ENCODE data around the gene PGAP6.
"Not testable (repeated sequence)": the region's sequence is repeated elsewhere in the genome, so short reads cannot be mapped to it uniquely, and the experiment has no call there.

Gene PGAP6

DNA sequence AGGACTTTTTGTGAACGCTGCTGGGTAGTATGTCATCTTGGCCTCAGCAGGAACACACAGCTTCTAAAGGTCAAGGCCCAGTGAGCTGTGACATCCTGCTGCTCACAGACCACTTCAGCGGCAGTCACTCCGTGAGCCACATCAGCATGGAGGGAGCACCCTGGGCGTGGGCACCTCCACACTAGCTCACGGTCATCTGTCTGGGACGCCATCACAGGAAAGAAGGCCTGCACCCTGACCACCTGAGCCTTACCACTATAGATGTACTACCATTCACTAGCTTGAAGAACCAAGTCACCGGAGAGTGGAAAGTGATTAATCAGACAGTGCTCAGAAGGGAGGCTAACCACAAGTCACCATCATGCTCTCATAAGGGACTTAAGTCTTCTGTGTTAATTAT is 32.6 kb downstream of the PGAP6 start:
- no peak for DNase-seq (ENCODE audit: low spot score)

DNA sequence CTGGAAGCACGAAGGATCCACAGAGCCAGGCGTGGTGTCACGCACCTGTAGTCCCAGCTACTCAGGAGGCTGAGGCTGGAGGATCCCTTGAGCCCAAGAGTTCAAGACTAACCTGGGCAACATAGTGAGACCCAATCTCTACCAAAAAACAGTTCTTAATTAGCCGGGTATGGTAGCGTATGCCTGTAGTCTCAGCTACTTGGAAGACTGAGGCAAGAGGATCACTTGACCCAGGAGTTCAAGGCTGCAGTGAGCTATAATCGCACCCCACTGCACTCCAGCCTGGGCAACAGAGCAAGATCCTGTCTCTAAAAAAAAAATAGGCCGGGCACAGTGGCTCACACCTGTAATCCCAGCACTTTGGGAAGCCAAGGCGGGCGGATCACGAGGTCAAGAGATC is 33.3 kb downstream of the PGAP6 start:
- not testable (repeated sequence) for DNase-seq (ENCODE audit: low spot score)

- no peak for DNase-seq (ENCODE audit: low spot score)
Measured at GRCh38 chr16:347203-347602, 34.6 kb downstream of the PGAP6 start.

DNA sequence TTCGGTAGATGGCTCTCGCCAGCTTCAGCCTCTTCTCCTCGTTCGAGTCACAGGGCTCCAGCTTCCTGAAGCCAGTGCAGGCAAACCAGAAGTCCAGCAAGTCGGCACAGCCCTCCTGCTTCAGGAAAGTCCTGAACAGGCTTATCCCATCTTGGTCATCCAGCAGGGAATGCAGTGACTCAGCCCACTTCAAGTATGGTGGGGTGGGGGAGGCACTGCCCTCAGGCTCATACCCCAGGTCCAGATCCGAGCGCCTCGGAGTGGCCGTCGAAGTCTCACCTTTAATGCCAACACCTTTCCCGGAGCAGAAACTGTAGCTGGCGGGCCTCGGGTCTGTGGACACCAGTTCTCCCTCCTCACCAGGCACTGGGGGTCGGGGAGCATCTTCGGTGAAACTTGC is 35.2 kb downstream of the PGAP6 start:
- DNase-seq (ENCODE audit: low spot score), result no peak

GRCh38 chr16:345772-346171 is 36.0 kb downstream of the PGAP6 start:
- DNase-seq (ENCODE audit: low spot score), result no peak

GRCh38 chr16:342455-343213 is 39.1 kb downstream of the PGAP6 start:
- no peak for DNase-seq (ENCODE audit: low spot score)

DNA sequence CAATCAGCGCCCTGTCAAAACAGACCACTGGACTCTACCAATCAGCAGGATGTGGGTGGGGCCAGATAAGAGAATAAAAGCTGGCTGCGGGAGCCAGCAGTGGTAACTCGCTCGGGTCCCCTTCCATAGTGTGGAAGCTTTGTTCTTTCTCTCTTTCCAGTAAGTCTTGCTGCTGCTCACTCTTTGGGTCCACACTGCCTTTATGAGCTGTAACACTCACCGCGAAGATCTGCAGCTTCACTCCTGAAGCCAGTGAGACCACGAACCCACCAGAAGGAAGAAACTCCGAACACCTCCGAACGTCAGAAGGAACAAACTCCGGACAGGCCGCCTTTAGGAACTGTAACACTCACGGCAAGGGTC is 39.8 kb downstream of the PGAP6 start:
- not testable (repeated sequence) for DNase-seq (ENCODE audit: low spot score)

DNA sequence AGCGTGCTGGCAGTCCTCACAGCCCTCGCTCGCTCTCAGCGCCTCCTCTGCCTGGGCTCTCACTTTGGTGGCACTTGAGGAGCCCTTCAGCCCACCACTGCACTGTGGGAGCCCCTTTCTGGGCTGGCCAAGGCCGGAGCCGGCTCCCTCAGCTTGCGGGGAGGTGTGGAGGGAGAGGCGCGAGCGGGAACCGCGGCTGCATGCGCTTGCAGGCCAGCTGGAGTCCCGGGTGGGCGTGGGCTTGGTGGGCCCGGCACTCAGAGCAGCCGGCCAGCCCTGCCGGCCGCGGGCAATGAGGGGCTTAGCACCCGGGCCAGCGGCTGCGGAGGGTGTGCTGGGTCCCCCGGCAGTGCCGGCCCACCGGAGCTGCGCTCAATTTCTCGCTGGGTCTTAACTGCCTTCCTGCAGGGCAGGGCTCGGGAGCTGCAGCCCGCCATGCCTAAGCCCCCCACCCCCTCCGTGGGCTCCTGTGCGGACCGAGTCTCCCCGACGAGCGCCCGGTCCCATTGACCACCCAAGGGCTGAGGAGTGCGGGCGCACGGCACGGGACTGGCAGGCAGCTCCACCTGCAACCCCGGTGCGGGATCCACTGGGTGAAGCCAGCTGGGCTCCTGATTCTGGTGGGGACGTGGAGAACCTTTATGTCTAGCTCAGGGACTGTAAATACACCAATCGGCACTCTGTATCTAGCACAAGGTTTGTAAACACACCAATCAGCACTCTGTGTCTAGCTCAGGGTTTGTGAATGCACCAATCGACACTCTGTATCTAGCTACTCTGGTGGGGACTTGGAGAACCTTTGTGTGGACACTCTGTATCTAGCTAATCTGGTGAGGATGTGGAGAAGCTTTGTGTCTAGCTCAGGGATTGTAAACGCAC is 40.4 kb downstream of the PGAP6 start:
- DNase-seq (ENCODE audit: low spot score), result not testable (repeated sequence)

DNA sequence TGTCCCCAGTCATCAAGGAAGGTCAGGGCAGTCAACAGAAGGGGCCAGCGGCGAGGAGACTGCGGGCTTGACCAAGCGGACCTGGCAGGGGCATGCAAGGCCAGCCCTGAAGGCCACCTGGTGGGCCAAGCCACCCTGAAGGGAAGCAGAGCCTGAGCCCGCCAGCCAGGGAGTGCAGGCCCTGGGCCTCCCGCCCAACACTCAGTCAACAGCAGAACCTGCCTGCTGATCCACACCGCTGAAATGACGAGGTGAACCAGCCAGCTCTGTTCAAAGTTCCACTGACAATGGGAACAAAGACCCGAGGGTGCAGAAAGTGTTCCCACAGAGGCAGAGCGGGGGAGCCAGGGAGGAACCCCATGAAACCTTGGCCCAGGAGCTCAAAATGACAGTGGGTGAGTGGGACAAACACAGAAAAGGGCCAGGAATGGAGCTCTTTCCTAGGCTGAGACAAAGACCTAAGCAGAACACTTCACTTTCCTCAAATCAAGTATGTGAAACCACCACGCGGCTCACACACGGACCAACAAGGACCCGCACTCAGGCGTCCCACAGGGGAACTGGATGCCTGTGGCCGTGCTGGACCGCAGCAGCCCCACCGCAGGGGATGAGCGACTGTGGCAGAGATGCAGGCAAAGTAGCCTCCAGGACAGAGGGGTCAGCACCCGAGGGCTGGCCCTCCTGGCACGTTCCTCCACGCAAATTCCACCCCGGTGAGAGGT is 41.2 kb downstream of the PGAP6 start:
- DNase-seq (ENCODE audit: low spot score), result no peak

DNA sequence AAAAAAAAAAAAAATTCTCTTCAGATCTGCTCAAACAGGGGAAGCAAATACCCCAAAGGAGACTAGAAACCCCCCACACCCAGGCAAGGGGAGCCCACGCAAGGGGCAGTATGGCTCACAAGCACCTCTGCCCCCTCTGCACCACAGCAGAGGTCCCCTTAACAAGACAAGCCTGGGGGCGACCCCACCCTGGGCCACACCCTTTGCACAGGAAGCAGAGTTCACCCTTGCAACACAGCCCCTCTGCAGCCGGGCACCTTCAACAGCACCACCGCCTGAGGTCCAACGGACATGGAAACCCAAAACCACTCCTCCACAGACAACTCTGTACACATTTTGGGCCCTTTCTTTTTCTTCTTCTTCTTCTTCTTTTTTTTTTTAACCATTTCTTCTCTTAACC is 42.1 kb downstream of the PGAP6 start:
- DNase-seq (ENCODE audit: low spot score), result no peak

DNA sequence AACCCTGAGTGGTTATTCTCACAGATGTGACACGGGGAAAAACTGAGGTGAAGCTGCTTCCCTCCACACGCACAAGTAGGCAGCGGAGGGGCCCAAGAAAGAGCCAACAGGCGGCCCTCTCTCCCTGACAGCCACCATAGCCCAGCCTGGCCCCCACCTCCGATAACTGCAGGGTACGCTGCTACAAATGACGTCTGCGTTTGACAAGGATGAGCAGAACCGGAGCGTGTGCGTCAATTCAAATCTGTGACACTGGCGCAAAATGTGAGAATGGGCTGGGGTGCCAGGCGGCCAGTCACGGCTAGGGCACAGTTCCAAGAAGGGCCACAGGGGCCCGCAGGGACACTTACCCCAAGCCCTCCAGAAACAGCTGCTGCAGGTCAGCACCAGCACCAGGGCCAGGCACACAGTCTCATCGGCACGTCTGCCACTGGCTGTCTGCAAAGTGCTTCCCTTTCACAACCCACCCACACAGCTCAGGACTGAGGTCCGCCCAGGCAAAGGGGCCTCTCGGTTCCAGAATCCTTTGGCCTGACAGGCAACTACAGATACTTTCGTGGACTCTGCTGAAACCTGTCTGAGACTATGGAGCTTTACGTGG is 43.7 kb downstream of the PGAP6 start:
- no peak for DNase-seq (ENCODE audit: low spot score)

GRCh38 chr16:337437-337836 is 44.3 kb downstream of the PGAP6 start:
- DNase-seq (ENCODE audit: low spot score), result no peak

- no peak for DNase-seq (ENCODE audit: low spot score)
Measured at GRCh38 chr16:336269-336668, 45.5 kb downstream of the PGAP6 start.

- not testable (repeated sequence) for DNase-seq (ENCODE audit: low spot score)
Measured at GRCh38 chr16:334861-335632, 46.7 kb downstream of the PGAP6 start.

GRCh38 chr16:334164-334832 is 47.5 kb downstream of the PGAP6 start:
- DNase-seq (ENCODE audit: low spot score), result not testable (repeated sequence)

DNA sequence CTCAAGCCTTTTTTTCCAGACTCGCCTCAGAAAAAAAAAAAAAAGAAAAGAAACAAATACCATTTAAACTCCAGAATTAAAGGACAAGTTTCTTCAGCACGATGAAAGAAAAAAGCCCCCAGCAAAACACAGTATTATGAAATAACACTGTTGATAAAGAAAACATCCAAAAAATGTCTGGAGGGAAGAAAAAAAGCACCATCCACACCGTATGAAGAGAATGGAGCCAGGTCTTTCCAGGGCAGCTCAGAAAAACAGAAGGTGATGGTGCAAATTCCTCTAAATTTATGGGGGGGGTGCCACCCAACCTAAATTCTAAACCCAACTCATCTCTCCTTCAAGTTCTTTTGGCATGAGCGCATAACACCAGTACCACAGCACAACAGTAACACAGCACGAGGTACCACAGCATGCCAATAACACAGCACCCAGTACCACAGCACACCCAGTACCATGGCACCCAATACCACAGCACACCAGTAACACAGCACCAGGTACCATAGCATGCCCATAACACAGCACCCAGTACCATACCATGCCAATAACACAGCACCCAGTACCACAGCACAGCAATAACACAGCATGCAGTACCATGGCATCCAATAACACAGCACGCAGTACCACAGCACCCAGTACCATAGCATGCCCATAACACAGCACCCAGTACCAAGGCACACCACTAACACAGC is 48.2 kb downstream of the PGAP6 start:
- no peak for DNase-seq (ENCODE audit: low spot score)

DNA sequence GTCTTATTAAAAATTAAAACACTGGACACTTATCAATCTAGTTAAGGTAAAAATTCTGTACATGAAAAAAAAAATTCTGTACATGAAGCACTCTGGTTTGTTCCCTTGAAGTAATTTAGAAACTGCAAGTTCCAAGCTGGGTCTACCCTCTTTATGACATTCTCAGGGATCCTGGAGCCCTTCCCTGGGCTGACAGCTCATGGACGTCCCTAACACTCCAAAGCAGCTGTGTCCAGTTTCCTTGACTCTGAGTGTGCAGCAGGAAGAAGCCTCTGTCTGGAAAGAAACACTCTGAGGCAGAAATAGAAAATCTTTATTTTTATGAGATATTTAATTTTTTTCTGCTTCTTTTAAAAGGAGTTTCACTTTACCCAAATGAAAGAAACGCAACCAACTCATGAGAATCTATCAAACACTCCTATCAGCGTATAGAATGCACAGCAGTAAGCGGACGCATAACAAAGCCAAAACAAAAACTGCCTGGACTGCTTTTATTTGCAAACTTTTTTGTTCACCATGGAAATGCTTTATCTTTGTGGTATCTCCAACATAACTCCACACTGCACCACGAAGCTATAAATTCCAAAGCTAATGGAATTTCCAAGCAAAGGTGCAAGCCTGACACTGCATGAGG is 50.5 kb downstream of the PGAP6 start:
- not testable (repeated sequence) for DNase-seq (ENCODE audit: low spot score)

GRCh38 chr16:330741-331140 is 51.0 kb downstream of the PGAP6 start:
- DNase-seq (ENCODE audit: low spot score), result no peak

- no peak for DNase-seq (ENCODE audit: low spot score)
Measured at GRCh38 chr16:325375-326145, 56.2 kb downstream of the PGAP6 start.
